NCI-H1105 (cell line): ENCODE results near the gene MALT1.
A peak's percentile ranks its signal among the peaks of the same experiment; 100 is the strongest.
"Not testable (repeated sequence)": the region's sequence is repeated elsewhere in the genome, so short reads cannot be mapped to it uniquely, and the experiment has no call there.

Experiments
- DNase-seq: peaks from one replicate; lab custom pipeline; 2025; lab: John Stamatoyannopoulos, UW

The MALT1 gene

DNA sequence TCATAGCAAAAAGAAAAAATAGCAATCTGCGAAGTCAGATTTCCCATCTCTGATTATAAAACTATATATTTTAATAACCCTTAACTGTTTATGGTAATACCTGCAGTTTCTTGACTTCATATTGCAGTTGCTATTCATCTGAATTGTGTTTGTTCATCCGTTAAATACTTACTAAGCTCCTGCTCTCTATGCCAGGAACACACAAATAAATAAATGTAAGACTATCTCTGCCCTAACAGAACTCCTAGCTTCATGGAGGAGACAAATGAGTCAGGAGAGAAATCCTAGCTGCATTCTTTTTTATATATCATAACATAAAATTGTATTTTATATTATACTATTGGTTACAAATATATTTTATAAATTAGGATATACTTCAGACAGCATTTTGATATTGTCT, 61.2 kb downstream of the MALT1 start:
- no peak for DNase-seq

DNA sequence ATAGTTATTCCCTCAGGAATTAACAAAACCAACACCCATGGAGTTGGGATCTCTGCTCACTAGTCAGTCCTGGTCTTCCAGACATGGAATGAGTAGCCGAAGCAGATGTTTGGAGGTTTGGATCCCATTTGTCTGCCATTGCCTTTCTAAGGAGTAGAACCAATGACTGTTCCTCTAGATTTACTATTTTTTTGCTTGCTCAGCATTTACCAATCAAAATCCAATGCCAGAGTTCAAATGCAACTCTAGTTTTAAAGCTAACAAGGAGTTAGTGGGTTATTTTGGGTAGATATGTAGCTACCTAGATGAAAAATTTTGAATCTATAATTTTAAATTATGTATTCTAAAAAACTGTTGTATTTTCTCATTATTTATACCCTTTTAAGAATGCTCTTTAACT, 62.6 kb downstream of the MALT1 start:
- no peak for DNase-seq

DNA sequence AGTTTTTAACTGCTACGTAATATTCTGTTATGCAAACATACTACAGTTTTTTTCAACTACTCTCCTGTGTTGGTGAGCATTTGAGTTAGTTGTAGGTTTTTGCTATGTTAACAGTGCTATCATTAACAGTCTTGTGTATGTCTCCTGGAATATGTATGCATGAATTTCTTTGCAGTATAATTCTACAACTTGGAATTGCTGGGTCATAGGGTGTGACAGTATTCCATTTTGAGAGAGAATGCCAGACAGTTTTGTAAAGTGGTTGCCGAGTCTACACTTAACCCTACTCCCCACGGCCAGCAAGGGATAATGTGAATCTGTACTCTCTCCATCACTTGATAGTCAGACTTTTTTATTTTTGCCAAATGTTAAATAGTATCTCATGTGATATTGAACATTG, 67.1 kb downstream of the MALT1 start:
- no peak for DNase-seq

DNA sequence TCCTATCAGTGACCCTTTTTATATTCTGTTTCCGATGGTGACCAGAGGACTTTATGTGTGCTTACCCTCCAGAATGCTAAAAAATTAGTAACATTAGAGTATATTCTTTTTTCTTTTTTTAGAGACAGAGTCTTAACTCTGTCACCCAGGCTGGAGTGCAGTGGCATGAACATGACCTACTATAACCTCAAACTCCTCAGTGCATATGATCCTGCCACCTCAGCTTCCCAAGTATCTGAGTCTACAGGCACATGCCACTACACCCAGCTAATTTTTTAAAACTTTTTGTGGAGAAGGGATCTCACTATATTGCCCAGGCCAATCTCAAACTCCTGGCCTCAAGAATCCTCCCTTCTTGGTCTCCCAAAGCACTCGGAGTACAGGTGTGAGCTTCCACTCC, 74.6 kb downstream of the MALT1 start:
- no peak for DNase-seq

- DNase-seq: no peak
These were observed 77.8 kb downstream of the MALT1 start for GRCh38 chr18:58748899-58749595.

DNA sequence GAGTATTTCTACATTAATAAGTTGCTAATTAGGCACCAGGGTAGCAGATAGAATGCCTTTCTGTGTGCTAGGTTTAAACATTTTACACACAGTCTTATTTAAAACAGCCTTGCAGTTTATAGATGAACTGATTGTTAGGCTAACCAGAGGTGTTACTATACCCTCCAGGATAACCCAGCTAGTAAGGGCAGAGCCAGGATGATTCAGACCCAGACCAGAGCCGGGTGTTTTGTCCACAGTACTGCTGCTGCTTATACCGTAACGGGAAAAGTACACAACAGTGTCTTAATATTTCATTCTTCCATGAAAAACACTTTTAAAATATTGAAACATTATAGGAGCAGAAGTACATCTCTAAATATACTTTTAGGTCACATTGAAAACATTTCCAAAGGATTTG, 82.7 kb downstream of the MALT1 start:
- DNase-seq: no peak

DNA sequence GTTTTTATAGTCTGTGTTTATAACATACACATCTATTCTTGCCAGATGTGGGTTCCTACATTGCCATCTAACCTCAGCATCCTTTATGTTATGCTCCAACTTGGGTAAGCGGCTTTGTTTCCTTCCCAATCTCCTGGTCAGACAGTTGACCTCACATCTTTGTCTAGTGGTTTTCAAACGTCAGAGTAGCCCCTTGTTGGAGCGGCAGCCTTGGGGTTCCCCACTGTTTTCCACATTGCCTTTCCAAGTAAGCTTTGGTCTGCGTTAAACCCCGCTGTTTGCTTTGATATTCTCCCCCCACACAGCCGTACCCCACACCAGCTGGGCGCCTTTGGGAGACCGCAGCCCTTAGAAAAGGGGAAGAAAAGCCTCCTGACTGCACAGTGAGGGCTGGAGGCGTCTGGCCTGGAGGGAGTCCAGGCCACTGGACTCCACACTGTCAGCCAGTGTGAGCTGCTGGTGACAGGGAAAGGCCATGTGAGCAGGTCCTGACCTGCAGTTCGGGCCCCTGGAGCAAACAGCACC, 83.3 kb downstream of the MALT1 start:
- no peak for DNase-seq

DNA sequence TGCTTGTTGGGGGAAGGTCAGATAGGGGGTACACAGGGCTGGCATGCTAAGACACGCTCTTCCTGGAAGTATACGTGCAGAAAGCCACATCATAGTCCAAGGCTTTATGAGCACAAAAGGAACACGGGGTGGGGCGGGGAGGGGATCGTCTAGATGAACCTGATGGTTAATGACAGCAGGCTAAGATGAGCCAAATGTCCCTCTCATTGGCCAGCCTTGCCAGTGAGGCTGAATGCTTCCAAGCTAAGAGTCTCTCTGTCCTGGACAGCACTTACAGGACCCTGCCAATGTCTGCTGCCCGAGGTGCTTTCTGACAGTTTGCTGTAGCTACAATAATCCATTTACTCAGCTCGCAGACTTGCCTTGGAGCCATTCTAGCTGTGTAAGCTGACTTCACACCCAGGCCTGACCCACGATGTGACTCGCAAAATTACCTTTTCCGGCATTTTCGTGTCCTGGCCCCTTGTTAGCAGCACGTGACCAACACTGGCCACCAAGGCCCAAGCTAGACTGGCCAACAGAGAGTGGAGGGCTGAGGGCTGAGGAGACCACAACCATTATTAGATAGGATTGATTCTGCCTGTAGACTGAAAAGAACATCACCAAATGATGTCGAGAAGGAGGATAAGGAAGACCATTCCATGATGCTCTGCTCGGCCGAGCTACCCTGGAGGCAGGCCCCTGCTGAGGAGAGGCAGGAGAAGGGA, 84.2 kb downstream of the MALT1 start:
- DNase-seq: no peak

DNA sequence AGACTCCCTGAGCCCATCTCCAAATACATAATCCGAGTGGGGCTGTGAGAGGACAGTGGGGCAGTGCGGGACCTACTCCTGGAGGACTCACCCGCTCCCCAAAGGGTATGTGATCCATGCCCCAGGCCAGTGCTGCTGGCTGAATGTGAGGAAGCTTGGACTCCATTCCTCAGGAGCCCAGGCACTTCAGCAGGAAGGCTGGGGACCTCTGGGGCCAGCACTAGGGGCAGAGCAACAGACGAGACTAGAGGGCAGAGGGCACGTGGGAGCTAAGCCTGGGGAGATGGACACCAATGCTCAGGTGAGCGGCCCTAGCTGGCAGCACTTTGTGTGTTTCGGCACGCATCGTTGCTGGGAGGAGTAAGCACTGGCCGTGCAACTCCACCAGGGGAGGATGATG, 84.9 kb downstream of the MALT1 start:
- no peak for DNase-seq

- DNase-seq: no peak
These were observed 85.5 kb downstream of the MALT1 start for GRCh38 chr18:58756596-58757240.

DNA sequence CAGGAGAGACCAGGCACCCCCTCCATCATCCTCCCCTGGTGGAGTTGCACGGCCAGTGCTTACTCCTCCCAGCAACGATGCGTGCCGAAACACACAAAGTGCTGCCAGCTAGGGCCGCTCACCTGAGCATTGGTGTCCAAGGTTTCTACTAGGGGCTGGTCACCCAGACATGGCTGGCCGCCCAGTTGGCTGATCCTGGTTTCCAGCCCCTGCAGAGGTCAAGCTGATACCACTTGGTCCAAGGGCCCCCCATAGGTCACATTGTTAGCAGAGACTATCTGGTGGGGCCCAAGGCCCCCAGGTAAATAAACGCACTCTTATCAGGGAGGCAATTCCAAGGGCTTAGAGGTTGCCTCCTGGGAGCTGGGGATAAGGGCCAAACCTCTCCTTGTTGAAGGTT, 86.1 kb downstream of the MALT1 start:
- not testable (repeated sequence) for DNase-seq

- no peak for DNase-seq
These were observed 86.8 kb downstream of the MALT1 start for GRCh38 chr18:58758046-58758445.

GRCh38 chr18:58758606-58759005, 87.3 kb downstream of the MALT1 start:
- no peak for DNase-seq

- DNase-seq: no peak
These were observed 90.1 kb downstream of the MALT1 start for GRCh38 chr18:58761241-58761969.

GRCh38 chr18:58761970-58762780, 90.9 kb downstream of the MALT1 start:
- no peak for DNase-seq

GRCh38 chr18:58762781-58763171, 91.5 kb downstream of the MALT1 start:
- no peak for DNase-seq

GRCh38 chr18:58766164-58766563, 94.9 kb downstream of the MALT1 start:
- no peak for DNase-seq

GRCh38 chr18:58766946-58767345, 95.7 kb downstream of the MALT1 start:
- DNase-seq: no peak

- peak; percentile 94 for DNase-seq
These were observed 97.2 kb downstream of the MALT1 start for GRCh38 chr18:58768293-58768974.

DNA sequence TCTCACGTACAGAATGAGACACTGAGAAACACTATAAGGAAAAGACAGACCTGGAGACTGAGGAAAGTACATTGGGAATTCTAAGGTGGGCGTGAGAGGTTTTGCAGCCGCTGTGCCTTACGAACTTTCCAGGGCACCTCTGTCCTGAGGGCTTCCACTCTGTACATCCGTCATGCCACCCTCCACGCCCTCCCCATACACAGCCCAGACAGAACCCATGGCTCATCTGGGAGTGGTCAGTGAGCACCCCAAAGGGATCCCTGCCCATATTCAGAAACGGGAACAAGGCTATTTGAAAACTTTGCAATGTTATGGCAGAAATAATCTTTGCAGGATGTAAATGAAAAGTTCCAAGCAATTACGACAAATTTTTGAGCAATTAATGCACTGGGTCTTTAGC, 98.1 kb downstream of the MALT1 start:
- no peak for DNase-seq

GRCh38 chr18:58770601-58771000, 99.3 kb downstream of the MALT1 start:
- no peak for DNase-seq
